Measurements from ENCODE around the gene TSPAN15.

The TSPAN15 gene

DNA sequence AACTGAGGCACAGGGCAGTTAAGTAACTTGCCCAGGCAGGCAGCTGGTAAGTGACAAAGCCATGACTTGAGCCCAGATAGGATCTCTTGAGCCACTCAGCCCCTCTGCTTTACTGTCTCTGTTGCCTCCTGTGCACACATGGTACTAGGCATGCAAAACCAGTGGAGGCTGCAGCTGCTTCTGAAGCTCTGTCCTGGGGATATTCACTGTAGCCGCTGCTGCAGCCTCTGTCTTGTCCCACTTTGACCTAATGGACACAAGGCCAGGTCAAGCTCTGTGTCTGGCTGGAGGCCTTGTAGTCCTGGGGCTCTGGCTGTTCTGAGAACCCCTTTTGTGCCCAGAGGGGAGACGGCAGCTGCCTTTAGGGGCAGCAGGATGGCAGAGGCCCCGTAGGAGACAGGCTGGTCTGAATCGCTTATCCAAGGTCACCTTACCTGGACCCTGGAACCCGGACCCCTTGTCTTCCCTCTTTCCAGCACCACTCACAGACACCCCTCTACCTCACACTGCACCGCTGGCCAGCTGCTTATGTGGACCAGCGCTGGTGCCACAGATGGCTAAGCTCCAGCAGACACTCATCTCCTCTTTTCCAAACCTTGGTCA, 57.6 kb downstream of the TSPAN15 start:
- TF ChIP-seq, protein P1, sequence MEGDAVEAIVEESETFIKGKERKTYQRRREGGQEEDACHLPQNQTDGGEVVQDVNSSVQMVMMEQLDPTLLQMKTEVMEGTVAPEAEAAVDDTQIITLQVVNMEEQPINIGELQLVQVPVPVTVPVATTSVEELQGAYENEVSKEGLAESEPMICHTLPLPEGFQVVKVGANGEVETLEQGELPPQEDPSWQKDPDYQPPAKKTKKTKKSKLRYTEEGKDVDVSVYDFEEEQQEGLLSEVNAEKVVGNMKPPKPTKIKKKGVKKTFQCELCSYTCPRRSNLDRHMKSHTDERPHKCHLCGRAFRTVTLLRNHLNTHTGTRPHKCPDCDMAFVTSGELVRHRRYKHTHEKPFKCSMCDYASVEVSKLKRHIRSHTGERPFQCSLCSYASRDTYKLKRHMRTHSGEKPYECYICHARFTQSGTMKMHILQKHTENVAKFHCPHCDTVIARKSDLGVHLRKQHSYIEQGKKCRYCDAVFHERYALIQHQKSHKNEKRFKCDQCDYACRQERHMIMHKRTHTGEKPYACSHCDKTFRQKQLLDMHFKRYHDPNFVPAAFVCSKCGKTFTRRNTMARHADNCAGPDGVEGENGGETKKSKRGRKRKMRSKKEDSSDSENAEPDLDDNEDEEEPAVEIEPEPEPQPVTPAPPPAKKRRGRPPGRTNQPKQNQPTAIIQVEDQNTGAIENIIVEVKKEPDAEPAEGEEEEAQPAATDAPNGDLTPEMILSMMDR (IDR thresholded peaks at IDR 0.05; ENCODE audit: borderline replicate concordance, insufficient read depth, low read depth, low read length) = no peak
- no peak overlapping the region for H3K4me3 ChIP-seq (ENCODE audit: low read depth, low read length)

DNA sequence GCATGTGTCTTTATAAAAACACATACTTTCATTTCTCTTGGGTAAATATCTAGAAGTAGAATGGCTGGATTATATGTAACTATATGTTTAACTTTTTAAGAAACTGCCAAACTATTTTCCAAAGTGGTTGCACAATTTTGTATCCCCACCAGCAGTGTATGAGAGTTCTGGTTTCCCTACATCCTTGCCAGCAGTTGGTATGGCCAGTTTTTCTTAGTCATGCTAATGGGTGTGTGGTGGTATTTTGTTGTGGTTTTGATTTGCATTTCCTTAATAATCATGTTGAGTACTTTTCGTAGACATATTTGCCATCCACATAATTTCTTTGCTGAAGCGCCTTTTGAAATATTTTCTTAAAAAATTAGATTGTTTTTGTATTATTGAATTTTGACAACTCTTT, 61.6 kb downstream of the TSPAN15 start:
- H3K4me3 ChIP-seq (ENCODE audit: low read depth, low read length) = no peak overlapping the region

DNA sequence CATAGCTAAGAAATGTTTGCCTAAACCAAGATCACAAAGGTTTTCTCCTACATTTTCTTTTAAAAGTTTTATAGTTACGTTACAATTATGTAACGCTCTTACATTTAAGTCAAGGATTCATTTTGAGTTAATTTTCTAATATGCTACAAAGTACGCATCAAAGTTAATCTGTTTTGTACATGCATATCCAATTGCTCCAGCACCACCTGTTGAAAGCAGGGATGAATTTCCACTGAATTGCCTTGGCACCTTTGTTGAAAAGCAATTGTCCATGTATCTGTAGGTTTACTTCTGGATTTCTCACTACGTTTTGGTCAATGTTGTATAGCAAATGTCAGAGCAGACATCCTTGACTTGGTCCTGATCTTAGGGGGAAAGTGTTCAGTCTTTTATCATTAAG, 62.4 kb downstream of the TSPAN15 start:
- TF ChIP-seq, protein P1 (IDR thresholded peaks at IDR 0.05; ENCODE audit: borderline replicate concordance, insufficient read depth, low read depth, low read length) = no peak
- no peak overlapping the region for H3K4me3 ChIP-seq (ENCODE audit: low read depth, low read length)

More for the DNA sequence above, 61.6 kb downstream of the TSPAN15 start:
- TF ChIP-seq, protein P1 (IDR thresholded peaks at IDR 0.05; ENCODE audit: borderline replicate concordance, insufficient read depth, low read depth, low read length) = no peak

DNA sequence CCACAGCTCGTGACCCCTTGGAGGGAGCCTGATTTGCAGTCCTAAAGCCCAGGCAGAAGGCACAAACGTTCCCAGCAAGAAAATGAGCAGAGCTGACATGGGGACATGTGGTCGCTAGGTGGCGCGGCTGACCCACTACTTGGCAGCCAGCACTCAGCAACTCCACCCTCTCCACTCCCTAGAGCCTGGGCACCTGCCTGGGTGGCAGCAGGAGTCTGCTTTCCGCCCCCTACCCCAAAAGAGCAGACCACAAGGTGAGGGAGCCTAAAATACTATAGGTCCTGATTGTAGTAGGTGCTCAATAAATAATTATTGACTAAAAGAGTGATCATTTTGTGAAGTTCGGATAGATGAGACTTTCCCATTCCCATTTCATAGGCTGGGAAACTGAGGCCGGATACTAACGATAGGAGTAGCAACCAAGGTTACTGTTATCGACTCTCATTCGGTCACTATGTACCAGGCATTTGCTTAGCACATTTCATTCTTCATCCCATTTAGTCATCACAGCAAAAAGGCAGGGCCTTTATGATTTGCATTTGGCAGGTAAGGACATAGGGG, 64.5 kb downstream of the TSPAN15 start:
- H3K4me3 ChIP-seq (ENCODE audit: low read depth, low read length) = no peak overlapping the region
- TF ChIP-seq, protein P1 (IDR thresholded peaks at IDR 0.05; ENCODE audit: borderline replicate concordance, insufficient read depth, low read depth, low read length) = peak; percentile 93

DNA sequence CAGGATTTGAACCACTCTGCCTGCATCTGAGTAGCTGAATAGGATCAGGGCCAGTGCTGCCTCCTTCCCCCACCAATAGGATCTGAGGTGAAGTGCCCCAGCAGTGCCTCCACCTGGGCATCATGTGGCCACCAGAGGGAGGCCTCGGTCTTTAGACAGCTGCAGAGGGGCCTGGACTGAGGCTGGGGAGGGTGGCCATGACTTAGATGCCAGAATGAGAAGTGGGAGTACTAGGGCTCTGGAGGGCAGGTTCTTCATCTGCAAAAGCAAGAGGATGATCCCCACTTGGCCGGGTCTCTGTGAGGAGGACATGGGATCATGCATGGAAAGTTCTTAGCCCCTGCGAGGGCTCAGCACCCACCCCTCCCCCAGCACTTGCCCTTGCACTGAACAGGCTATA, 65.1 kb downstream of the TSPAN15 start:
- TF ChIP-seq, protein P1 (IDR thresholded peaks at IDR 0.05; ENCODE audit: borderline replicate concordance, insufficient read depth, low read depth, low read length) = peak; percentile 37; the same call in 1 of the 2 replicates
- H3K4me3 ChIP-seq (ENCODE audit: low read depth, low read length) = no peak overlapping the region

DNA sequence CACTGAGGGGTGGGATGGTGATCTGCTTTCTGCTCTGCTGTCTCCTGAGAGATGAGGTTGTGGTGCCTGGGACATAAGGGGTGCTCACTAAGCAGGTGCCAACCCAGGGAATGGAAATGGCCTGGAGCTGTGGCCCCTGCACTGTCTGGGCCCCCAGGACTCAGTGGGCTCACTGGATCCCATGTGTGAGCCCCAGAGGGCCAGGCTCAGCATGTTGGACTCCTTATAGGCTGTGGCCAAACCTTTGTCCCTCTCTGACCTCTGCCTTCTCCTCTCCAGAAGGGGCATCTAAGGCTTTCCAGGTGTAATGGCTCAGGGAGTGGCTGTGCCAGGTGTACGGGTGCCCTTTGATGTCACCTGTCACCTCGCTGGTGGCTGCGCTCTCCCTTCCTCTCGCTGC, 65.5 kb downstream of the TSPAN15 start:
- TF ChIP-seq, protein P1 (IDR thresholded peaks at IDR 0.05; ENCODE audit: borderline replicate concordance, insufficient read depth, low read depth, low read length) = no peak
- no peak overlapping the region for H3K4me3 ChIP-seq (ENCODE audit: low read depth, low read length)

DNA sequence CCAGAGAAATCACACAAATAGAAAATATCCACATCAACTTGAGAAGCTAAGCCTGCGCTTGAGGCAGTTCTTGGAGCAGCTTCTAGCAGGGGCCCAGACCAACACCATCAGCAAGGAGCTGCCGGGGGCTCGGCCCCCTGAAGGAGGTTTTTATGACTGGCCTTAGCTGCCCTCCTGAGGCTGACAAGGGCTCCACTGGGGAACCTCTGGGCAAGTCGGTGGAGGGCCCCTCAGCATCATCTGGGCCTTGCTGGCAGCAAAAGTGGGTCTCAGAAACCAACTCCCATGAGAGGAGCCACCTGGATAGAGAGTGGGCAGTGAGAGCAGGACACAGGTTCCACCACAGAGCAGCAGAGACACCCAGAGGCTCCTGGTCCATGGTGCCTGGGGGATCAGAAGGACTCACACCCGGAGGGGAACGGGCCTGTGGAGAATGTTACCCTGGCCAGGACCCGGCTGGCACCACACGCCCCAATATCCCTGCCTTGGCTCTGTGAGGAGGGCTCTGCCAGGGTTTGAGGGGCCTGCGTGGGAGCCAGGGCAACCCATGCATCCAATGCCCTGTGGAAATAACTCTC, 66.1 kb downstream of the TSPAN15 start:
- TF ChIP-seq, protein P1 (IDR thresholded peaks at IDR 0.05; ENCODE audit: borderline replicate concordance, insufficient read depth, low read depth, low read length) = no peak
- no peak overlapping the region for H3K4me3 ChIP-seq (ENCODE audit: low read depth, low read length)
